Spleen (tissue), 11 donors: Measurements from ENCODE around the gene C6orf132. TPM values are rescaled to one million over a fixed set of nuclear protein-coding genes. Genes with fewer than 3 reads are reported as not detected.
A peak's percentile ranks its signal among the peaks of the same experiment; 100 is the strongest.

Experiments
- DNase-seq: peaks from one replicate; pipeline ENCODE4 v3.0.0-alpha.2; 2020
- H3K27ac ChIP-seq, 8 donors: fragments of 200-600 bp; sonication (generic) in 7 of 8; 1 replicate in 4 of 8; 2 replicates in 4 of 8; pipeline versions ENCODE4 v1.5.0 to v1.8.0; 2016 to 2021; ENCODE audit warnings: inconsistent platforms in 4 of 8, mild to moderate bottlenecking in 4 of 8, moderate library complexity in 1 of 8
- H3K27me3 ChIP-seq, 7 donors: fragments of 200-600 bp; sonication (generic) in 6 of 7; replicated peaks in 1 of 7; 1 replicate in 4 of 7; 2 replicates in 3 of 7; pipeline versions ENCODE4 v1.5.0 to v1.8.0; 2016 to 2021; ENCODE audit warnings: inconsistent platforms in 3 of 7, mild to moderate bottlenecking in 1 of 7
- H3K36me3 ChIP-seq, 6 donors: fragments of 200-600 bp; sonication (generic) in 5 of 6; 1 replicate in 4 of 6; 2 replicates in 2 of 6; pipeline versions ENCODE4 v1.5.0 to v1.8.0; 2016 to 2021; ENCODE audit warnings: inconsistent platforms in 2 of 6
- H3K4me1 ChIP-seq, 6 donors: fragments of 200-600 bp; sonication (generic) in 5 of 6; 1 replicate in 3 of 6; 2 replicates in 3 of 6; pipeline versions ENCODE4 v1.5.0 to v1.8.0; 2016 to 2021; ENCODE audit warnings: inconsistent platforms in 3 of 6
- H3K4me3 ChIP-seq, 8 donors: fragments of 200-600 bp; sonication (generic) in 7 of 8; 1 replicate in 4 of 8; 2 replicates in 4 of 8; pipeline versions ENCODE4 v1.5.0 to v1.8.0; 2016 to 2021; ENCODE audit warnings: inconsistent platforms in 4 of 8, mild to moderate bottlenecking in 4 of 8, moderate library complexity in 2 of 8
- H3K9me3 ChIP-seq, 8 donors: fragments of 200-600 bp; sonication (generic) in 7 of 8; 1 replicate in 4 of 8; 2 replicates in 4 of 8; pipeline versions ENCODE4 v1.5.0 to v1.8.0; 2016 to 2021; ENCODE audit warnings: inconsistent platforms in 4 of 8
- POLR2A ChIP-seq, 3 donors: fragments of 450-650 bp; IDR thresholded peaks; one replicate each; pipeline ENCODE4 v1.5.1; 2017; ENCODE audit warnings: antibody characterized with exemption in 3 of 3, mild to moderate bottlenecking in 1 of 3
- POLR2AphosphoS5 ChIP-seq, 3 donors: sonication (generic); formaldehyde crosslinking; IDR thresholded peaks; one replicate each; pipeline ENCODE4 v1.5.1; 2017; ENCODE audit warnings: antibody characterized with exemption in 3 of 3
- WGBS, 5 donors: extraction: QIAGEN DNeasy Blood & Tissue Kit in 3 of 5; methylation state at CpG; one replicate each; pipeline versions ENCODE4 v1.1.5 to v1.1.7; 2013 to 2018; 5-methylcytosine and 5-hydroxymethylcytosine counted together
- intact Hi-C: fragments of 100-400 bp; cut with DNase I; formaldehyde crosslinking; loops from one replicate; pipeline ENCODE4 v1.15.0; 2023; ENCODE audit warnings: low total_unique reads
- polyA plus RNA-seq, 3 donors: library from polyadenylated mRNA; stranded (reverse); fragments of 200-250 nt; gene quantifications; one replicate each; pipeline ENCODE4 v1.2.1, GENCODE V29; 2013
- total RNA-seq, 7 donors: library from RNA; depleted of rRNA in 3 of 7; stranded (reverse); fragments of >200 nt in 3 of 7; fragmentation: NEBNext Ultra II Directional in 4 of 7; extraction: Animal tissue kit (Norgen Biotek cat#: 25700) in 4 of 7; gene quantifications; one replicate each; pipeline versions ENCODE4 v1.1.0 to v1.2.1, GENCODE V29; 2016 to 2021
- TF ChIP-seq, protein P1 (sequence below), 11 experiments: fragments of 200-600 bp in 7 of 11; fragments of 450-650 bp in 4 of 11; sonication (generic) in 4 of 11; IDR thresholded peaks in 8 of 11; conservative IDR thresholded peaks in 3 of 11; 1 replicate in 7 of 11; 2 replicates in 4 of 11; pipeline versions ENCODE4 v1.4.0 to v1.8.0; 2016 to 2021; ENCODE audit warnings: antibody characterized with exemption in 11 of 11, inconsistent platforms in 4 of 11, mild to moderate bottlenecking in 1 of 11
- donor health status: healthy with polysubstance abuse.
- donor health status: DM: no; HTN: no; CAD: no; lungs with moderate emphysema.
- donor health status: DM: no; HTN: no; CAD: no.
- donor health status: Bipolar disorder and iron deficiency.
- donor health status: healthy.
- donor health status: DM: no; HTN: no; CAD: no.
- donor health status: DM: yes; HTN: yes; CAD: no.

C6orf132 gene
- total and polyA plus RNA-seq, 10 donors = 0.05 to 0.27 (median 0.13) TPM; not detected in 3

DNA sequence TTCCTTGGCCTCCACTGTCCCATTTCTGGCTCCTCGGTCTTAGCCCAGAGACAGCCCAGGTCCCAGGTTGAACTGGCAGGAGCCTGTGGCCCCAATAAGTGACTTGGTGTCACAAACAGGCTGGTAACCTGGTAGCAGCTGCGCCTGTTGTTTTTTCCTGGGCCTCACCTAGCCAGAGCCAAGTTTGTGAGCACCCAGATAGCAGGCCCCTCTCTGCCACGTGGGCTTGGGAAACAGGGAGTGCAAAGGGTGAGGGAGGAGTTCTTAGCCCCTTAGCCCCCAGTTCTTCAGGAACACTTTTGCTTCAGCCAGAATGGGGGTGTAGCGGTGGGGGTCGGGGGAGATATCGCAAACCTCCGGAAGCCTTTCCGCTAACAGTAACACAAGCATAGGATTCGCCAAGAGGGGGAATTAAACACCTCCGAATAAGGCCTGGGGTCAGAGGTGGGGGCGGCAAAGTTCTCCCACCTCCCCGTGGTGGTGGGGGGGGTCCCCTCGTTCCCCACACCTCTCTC, 760 bp downstream of the C6orf132 start:
- intact Hi-C loops = no loop called here
- 65 to 74% (median 67%) methylated on average over 12 to 13 of the region's 13 CpGs for WGBS, 5 donors
- H3K27ac ChIP-seq = no peak overlapping the region
- no peak for DNase-seq
- no peaks in the 10 kb centered on the region for H3K9me3 ChIP-seq
- peaks cover 0 to 39% (median 29%) of the 10 kb centered on the region in 7 donors for H3K27me3 ChIP-seq
- no peaks in the 10 kb centered on the region for H3K36me3 ChIP-seq
- H3K4me1 ChIP-seq = peaks cover 0 to 26% (median 15%) of the 10 kb centered on the region in 6 donors
- TF ChIP-seq POLR2AphosphoS5 (IDR thresholded peaks at IDR 0.05) (no peak), POLR2A (IDR thresholded peaks at IDR 0.05) (no peak)
- TF ChIP-seq, protein P1, sequence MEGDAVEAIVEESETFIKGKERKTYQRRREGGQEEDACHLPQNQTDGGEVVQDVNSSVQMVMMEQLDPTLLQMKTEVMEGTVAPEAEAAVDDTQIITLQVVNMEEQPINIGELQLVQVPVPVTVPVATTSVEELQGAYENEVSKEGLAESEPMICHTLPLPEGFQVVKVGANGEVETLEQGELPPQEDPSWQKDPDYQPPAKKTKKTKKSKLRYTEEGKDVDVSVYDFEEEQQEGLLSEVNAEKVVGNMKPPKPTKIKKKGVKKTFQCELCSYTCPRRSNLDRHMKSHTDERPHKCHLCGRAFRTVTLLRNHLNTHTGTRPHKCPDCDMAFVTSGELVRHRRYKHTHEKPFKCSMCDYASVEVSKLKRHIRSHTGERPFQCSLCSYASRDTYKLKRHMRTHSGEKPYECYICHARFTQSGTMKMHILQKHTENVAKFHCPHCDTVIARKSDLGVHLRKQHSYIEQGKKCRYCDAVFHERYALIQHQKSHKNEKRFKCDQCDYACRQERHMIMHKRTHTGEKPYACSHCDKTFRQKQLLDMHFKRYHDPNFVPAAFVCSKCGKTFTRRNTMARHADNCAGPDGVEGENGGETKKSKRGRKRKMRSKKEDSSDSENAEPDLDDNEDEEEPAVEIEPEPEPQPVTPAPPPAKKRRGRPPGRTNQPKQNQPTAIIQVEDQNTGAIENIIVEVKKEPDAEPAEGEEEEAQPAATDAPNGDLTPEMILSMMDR (IDR thresholded peaks at IDR 0.05 in 8 of 11, conservative IDR thresholded peaks at IDR 0.05 in 3 of 11) = no peak
- H3K4me3 ChIP-seq = peak overlapping the region in 1 of 8 donors; percentile 64

DNA sequence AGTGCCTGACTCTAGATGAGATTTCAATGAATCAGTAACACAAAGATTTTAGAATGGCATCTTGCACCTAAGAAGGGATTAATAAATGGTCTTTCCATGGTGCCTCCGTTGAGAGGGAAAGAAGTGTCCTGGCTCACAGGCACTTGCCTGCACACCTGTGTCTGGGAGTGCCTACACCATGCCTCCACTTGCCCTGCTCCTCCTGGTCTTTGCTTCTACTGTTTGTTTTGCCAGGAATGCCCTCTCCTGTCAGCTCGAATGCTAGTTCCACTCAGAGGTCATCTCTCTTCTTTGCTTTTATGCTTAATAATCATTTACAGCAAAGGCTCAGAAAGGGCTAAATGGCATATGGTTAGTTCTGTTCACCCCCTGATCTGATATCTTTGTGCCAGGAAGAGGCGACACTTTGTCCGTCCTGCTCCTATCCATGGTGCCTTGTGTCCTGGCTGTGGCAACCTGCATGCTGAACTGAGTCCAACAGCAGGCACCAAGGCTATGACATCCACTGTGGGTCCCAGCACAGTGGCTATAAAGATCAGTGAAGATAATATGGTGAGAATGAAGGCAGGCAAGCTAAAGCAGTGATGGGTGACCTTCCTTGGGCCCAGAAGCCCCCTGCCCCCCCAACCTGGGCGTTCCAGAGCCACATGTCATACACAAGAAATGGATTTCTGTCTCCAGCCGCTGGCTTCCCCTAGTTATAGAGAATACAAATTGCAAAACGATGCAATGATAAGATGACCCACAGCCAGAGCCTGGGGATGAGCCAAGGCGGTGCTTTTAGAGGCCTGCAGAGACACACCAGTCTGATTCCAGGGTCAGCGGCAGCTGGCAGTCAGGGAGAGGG, 1.4 kb downstream of the C6orf132 start:
- DNase-seq = no peak
- Histone ChIP-seq H3K4me3 (no peak overlapping the region), H3K27ac (no peak overlapping the region), H3K36me3 (no peaks in the 10 kb centered on the region), H3K27me3 (peaks cover 0 to 39% (median 29%) of the 10 kb centered on the region in 7 donors), H3K4me1 (peaks cover 0 to 26% (median 16%) of the 10 kb centered on the region in 6 donors), H3K9me3 (no peaks in the 10 kb centered on the region)
- WGBS, 5 donors = 85 to 90% (median 87%) methylated on average over 9 of the region's 9 CpGs
- TF ChIP-seq, protein P1 (IDR thresholded peaks at IDR 0.05 in 8 of 11, conservative IDR thresholded peaks at IDR 0.05 in 3 of 11) = no peak
- no peak for TF ChIP-seq POLR2AphosphoS5 (IDR thresholded peaks at IDR 0.05)
- intact Hi-C loops = no loop called here

DNA sequence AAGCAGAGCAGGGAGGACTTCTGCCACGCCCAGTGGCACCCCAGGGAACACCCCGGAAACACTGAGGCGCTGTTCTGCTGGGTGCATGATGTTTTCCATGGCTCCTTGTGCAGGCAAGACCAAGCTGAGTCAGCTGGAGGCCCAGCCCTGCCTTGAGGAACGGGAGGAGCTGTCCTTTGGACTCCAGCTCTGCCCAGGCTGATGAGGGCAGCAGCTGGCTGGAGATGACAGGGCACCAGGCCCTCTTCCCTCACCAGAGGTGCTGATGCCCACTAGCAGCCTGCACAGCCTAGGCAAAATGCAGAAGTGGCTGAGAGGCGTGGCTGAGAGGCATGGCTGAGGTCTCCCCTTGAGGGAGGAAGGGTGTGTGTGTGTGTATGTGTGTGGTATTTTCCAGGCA, 2.4 kb downstream of the C6orf132 start:
- intact Hi-C loops = no loop called here
- WGBS, 5 donors = 53 to 61% (median 56%) methylated on average over 5 of the region's 5 CpGs
- DNase-seq = peak; percentile 78

More for the DNA sequence above, 2.4 kb downstream of the C6orf132 start:
- H3K36me3 ChIP-seq = no peaks in the 10 kb centered on the region
- no peak overlapping the region for H3K4me3 ChIP-seq
- no peaks in the 10 kb centered on the region for H3K9me3 ChIP-seq
- peaks cover 0 to 38% (median 29%) of the 10 kb centered on the region in 7 donors for H3K27me3 ChIP-seq
- H3K27ac ChIP-seq = no peak overlapping the region
- peaks cover 0 to 26% (median 16%) of the 10 kb centered on the region in 6 donors for H3K4me1 ChIP-seq
- TF ChIP-seq POLR2AphosphoS5 (IDR thresholded peaks at IDR 0.05) (no peak), POLR2A (IDR thresholded peaks at IDR 0.05) (no peak)
- TF ChIP-seq, protein P1 (IDR thresholded peaks at IDR 0.05 in 8 of 11, conservative IDR thresholded peaks at IDR 0.05 in 3 of 11) = no peak
